Measurements from ENCODE around the gene ZNF282.

DNA sequence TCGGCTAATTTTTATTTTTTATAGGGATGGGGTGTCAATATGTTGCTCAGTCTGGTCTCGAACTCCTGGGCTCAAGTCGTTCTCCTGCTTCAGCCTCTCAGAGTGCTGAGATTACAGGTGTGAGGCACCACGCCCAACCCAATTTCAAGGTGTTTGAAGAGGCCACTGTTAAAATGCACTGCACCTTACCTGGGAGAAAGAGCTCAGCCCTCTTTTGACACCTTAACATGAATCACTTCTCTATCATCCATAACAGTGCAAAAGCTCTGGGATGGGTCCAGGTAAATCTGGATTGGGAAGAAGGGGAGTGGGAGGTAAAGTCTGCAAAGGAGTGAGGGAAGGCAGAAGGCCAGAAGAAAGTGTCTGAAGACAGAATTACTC lies 557 bp upstream of the ZNF282 start:
- TF ChIP-seq, protein P1, sequence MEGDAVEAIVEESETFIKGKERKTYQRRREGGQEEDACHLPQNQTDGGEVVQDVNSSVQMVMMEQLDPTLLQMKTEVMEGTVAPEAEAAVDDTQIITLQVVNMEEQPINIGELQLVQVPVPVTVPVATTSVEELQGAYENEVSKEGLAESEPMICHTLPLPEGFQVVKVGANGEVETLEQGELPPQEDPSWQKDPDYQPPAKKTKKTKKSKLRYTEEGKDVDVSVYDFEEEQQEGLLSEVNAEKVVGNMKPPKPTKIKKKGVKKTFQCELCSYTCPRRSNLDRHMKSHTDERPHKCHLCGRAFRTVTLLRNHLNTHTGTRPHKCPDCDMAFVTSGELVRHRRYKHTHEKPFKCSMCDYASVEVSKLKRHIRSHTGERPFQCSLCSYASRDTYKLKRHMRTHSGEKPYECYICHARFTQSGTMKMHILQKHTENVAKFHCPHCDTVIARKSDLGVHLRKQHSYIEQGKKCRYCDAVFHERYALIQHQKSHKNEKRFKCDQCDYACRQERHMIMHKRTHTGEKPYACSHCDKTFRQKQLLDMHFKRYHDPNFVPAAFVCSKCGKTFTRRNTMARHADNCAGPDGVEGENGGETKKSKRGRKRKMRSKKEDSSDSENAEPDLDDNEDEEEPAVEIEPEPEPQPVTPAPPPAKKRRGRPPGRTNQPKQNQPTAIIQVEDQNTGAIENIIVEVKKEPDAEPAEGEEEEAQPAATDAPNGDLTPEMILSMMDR (IDR thresholded peaks at IDR 0.05) = no peak
- TF ChIP-seq POLR2A (IDR thresholded peaks at IDR 0.05; ENCODE audit: low read depth) = no peak
